Stomach (tissue), 4 donors: ENCODE measurements around the gene CIT.

Source experiments
- CTCF ChIP-seq, 7 experiments: fragments of 450-650 bp in 4 of 7; fragments of 200-600 bp in 3 of 7; sonication (generic) in 3 of 7; IDR thresholded peaks; one replicate each; pipeline ENCODE4 v1.5.1; 2016 to 2019; ENCODE audit warnings: antibody characterized with exemption in 7 of 7, control low read depth in 2 of 7, mild to moderate bottlenecking in 1 of 7
- EP300 ChIP-seq: sonication (generic); formaldehyde crosslinking; IDR thresholded peaks from one replicate; pipeline ENCODE4 v1.6.1; 2017; ENCODE audit warnings: antibody characterized with exemption
- POLR2A ChIP-seq, 4 donors: fragments of 450-650 bp; IDR thresholded peaks; one replicate each; pipeline ENCODE4 v1.6.1; 2016; ENCODE audit warnings: antibody characterized with exemption in 4 of 4, control low read depth in 2 of 4, mild to moderate bottlenecking in 1 of 4, moderate library complexity in 1 of 4
- POLR2AphosphoS5 ChIP-seq, 3 donors: sonication (generic); formaldehyde crosslinking; IDR thresholded peaks; one replicate each; pipeline ENCODE4 v1.6.1; 2016; ENCODE audit warnings: antibody characterized with exemption in 3 of 3

DNA sequence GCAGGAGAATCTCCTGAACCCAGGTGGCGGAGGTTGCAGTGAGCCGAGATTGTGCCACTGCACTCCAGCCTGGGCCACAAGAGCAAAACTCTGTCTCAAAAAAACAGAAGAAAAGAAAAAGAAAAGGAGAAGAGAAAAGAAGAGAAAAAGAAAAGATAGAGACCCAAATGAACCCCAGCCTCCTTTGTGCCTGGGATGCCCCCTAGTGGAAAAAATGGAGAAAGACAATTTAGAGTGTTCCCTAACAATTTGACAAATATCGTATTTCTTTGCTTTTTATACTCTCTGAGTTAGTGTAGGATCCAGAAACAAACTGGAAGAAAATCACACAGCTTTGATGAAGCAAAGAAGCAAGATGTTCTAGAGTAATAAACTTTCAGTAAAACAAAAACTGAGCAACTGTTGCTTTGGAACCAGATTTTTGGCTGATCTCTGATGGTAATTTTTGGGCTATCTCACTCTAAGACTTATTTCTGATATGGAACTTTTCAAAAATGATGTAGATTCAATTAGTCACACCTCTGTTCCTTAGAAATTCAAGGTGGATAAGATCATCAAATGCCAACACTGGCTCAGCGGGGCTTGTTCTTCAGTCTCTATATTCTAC, 227.8 kb downstream of the CIT start:
- peak in 5 of 7 experiments; percentile 21 to 53 (median 34) for TF ChIP-seq CTCF (IDR thresholded peaks at IDR 0.05)
- no peak for TF ChIP-seq EP300
- TF ChIP-seq POLR2AphosphoS5 (IDR thresholded peaks at IDR 0.05), result no peak
- no peak for TF ChIP-seq POLR2A (IDR thresholded peaks at IDR 0.05)
